ENCODE data around the gene CTNNA3. TPM values are rescaled to one million over a fixed set of nuclear protein-coding genes. Genes with fewer than 3 reads are reported as not detected.

CTNNA3 gene
- total and polyA plus RNA-seq, 2 donors, result 2.0 to 26.1 TPM

GRCh38 chr10:66242885-66243284 is 1453.1 kb downstream of the CTNNA3 start:
- no peak for DNase-seq (ENCODE audit: extremely low spot score)
- 88% methylated on average over 1 of the region's 1 CpG for WGBS
- Histone ChIP-seq H3K27ac (ENCODE audit: low read depth) (no peak overlapping the region), H3K36me3 (ENCODE audit: insufficient read depth) (no peaks in the 10 kb centered on the region), H3K4me1 (ENCODE audit: insufficient read depth) (no peaks in the 10 kb centered on the region), H3K4me3 (ENCODE audit: low read depth, low read length) (no peak overlapping the region)

DNA sequence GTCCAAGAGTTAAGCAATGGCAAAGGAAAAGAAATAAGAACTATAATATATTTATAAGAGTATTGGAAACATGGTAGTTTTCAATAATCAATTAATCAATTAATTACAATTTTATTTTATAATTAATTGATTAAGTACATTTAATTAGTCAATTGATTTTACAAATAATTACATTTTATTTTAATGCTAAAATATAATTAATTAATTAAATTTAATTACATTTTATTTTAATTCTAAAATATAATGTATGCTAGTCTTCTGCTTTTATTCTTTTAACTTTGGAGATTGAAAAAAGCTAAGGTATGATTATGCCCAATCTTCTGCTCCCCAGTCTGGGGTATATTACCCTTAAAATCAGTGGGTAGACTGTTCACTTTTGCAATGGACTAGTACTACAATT is 1456.9 kb downstream of the CTNNA3 start:
- Histone ChIP-seq H3K36me3 (ENCODE audit: insufficient read depth) (no peaks in the 10 kb centered on the region), H3K4me1 (ENCODE audit: insufficient read depth) (no peaks in the 10 kb centered on the region), H3K4me3 (ENCODE audit: low read depth, low read length) (no peak overlapping the region), H3K27ac (ENCODE audit: low read depth) (no peak overlapping the region)
- no peak for DNase-seq (ENCODE audit: extremely low spot score)

DNA sequence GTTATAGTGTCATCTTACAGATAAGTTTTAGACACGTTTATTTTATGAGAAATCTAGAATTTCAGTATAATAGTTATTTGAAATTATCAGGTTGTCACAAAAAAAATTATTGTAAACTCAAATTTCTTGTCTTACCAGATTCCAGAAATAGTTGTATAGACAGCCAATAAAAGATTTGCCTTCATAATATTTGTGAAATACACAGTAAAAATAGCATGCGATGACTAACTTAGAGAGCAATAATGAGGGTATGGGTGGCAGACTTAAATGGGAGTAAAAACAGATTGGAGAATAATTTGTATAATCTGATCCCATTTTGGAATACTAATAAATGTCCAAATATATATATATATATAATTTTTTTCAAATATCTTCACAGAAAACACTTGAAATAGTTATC is 1457.7 kb downstream of the CTNNA3 start:
- Histone ChIP-seq H3K27ac (ENCODE audit: low read depth) (no peak overlapping the region), H3K4me3 (ENCODE audit: low read depth, low read length) (no peak overlapping the region), H3K36me3 (ENCODE audit: insufficient read depth) (no peaks in the 10 kb centered on the region), H3K4me1 (ENCODE audit: insufficient read depth) (no peaks in the 10 kb centered on the region)
- WGBS, result 78% methylated on average over 2 of the region's 2 CpGs
- DNase-seq (ENCODE audit: extremely low spot score), result no peak

DNA sequence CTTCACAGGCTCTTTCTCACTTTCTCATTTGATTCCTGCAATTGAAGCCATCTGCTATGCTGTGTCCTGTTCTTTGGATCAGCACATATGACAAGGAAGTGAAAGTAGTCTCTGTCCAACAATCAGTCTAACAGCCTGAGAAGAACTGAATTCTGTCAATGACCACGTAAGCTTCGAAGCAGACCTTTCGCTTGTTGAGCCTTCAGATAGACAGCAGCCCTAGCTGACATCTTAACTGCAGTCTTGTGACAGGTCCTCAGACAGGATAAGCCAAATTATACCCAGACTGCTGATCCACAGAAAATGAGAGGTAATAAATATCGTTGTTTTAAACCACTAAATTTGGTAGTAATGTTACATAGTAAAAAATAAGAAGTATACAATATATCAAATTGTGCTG is 1461.1 kb downstream of the CTNNA3 start:
- H3K27ac ChIP-seq (ENCODE audit: low read depth), result no peak overlapping the region
- H3K4me3 ChIP-seq (ENCODE audit: low read depth, low read length), result no peak overlapping the region
- H3K4me1 ChIP-seq (ENCODE audit: insufficient read depth), result no peaks in the 10 kb centered on the region
- no peak for DNase-seq (ENCODE audit: extremely low spot score)
- WGBS, result 68% methylated on average over 4 of the region's 4 CpGs
- no peaks in the 10 kb centered on the region for H3K36me3 ChIP-seq (ENCODE audit: insufficient read depth)

DNA sequence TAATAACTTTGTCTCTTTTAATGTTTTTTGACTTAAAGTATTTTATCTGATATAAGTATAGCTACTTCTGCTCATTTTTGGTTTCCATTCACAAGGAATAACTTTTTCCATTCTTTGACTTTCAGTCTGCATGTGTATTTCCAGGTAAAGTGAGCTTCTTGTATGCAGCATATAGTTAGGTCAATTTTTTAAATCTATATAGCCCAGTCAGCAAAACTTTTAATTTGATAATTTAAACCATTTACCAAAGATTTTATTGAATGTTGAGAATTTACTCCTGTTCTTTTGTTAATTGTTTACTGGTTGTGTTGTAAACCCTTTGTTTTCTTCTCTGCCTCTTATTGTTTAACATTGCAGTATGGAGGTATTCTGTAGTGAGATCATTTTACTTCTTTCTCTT is 1467.1 kb downstream of the CTNNA3 start:
- H3K27ac ChIP-seq (ENCODE audit: low read depth), result no peak overlapping the region
- H3K36me3 ChIP-seq (ENCODE audit: insufficient read depth), result no peaks in the 10 kb centered on the region
- H3K4me3 ChIP-seq (ENCODE audit: low read depth, low read length), result no peak overlapping the region
- DNase-seq (ENCODE audit: extremely low spot score), result no peak
- H3K4me1 ChIP-seq (ENCODE audit: insufficient read depth), result no peaks in the 10 kb centered on the region

DNA sequence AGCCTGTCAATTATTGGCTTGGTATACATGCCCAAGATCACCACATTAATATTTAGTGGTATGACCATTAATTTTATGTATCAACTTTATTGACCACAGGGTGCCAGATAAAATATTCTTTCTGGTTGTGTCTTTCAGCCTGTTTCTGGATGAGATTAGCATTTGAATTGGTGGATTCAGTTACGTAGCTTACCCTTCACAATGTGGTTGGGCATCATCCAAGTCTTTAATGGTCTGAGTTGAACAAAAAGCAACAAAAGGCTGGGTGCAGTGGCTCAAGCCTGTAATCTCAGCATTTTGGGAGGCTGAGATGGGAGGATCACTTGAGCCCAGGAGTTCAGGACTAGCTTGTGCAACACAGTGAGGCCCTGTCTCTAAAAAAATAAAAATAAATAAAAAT is 1472.3 kb downstream of the CTNNA3 start:
- Histone ChIP-seq H3K4me1 (ENCODE audit: insufficient read depth) (no peaks in the 10 kb centered on the region), H3K36me3 (ENCODE audit: insufficient read depth) (no peaks in the 10 kb centered on the region), H3K27ac (ENCODE audit: low read depth) (no peak overlapping the region), H3K4me3 (ENCODE audit: low read depth, low read length) (no peak overlapping the region)
- WGBS, result 76% methylated on average over 1 of the region's 1 CpG
- no peak for DNase-seq (ENCODE audit: extremely low spot score)

DNA sequence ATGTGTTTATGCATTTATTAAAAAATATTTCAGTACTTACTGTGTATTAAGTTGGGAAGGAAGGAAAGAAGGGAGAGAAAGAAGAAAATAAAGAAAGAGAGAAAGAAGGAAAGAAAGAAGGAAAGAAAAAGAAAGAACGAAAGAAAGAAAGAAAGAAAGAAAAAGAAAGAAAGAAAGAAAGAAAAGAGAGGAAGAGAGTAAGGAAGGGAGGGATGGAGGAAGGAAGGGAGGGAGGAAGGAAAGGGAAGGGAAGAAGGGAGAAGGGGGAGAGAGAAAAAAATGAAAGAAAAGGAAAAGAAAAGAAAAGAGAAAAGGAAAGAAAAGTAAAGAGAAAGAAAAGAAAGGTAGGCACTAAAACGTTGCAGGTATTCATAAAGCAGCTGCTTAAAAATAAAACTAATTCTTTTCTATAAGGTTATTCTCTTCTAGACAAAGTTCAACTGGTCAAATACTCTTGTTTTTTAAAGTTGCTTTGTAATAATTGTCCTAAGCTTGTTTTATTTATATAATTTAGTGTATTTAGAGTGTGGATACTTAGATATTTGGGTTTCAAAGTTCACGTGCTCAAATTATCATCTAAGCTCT is 1473.4 kb downstream of the CTNNA3 start:
- Histone ChIP-seq H3K4me1 (ENCODE audit: insufficient read depth) (no peaks in the 10 kb centered on the region), H3K4me3 (ENCODE audit: low read depth, low read length) (no peak overlapping the region), H3K36me3 (ENCODE audit: insufficient read depth) (no peaks in the 10 kb centered on the region), H3K27ac (ENCODE audit: low read depth) (no peak overlapping the region)
- 77% methylated on average over 3 of the region's 3 CpGs for WGBS
- DNase-seq (ENCODE audit: extremely low spot score), result no peak

DNA sequence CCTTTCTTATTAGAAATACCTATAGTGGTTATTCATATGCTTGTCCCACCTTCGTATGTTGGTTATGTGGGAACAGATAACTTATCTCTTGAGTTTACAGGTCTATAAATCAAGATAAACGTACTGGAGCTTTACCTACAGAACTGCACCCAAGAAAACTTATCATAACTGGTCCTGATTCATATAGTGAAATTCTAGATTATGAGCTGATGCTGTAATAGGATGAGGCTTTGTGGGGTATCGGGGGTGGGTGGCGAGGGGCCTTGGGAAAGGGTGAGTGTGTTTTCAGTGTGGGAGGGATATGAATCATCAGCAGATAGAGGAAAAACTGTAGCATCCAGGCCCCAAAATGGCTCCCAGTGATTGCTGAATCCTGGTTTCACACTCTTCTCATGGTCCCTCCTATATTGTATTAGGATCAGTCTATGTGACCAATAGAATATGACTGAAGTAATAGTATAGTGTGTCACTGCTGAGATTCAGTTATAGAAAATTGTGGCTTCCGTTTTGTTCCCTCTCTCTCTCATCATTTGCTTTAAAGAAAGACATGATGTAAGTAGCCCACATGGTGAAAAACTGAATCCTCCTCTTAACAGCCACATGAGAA is 1476.9 kb downstream of the CTNNA3 start:
- H3K4me1 ChIP-seq (ENCODE audit: insufficient read depth), result no peaks in the 10 kb centered on the region
- no peaks in the 10 kb centered on the region for H3K36me3 ChIP-seq (ENCODE audit: insufficient read depth)
- H3K4me3 ChIP-seq (ENCODE audit: low read depth, low read length), result no peak overlapping the region
- H3K27ac ChIP-seq (ENCODE audit: low read depth), result no peak overlapping the region
- DNase-seq (ENCODE audit: extremely low spot score), result no peak
- 65% methylated on average over 5 of the region's 5 CpGs for WGBS

DNA sequence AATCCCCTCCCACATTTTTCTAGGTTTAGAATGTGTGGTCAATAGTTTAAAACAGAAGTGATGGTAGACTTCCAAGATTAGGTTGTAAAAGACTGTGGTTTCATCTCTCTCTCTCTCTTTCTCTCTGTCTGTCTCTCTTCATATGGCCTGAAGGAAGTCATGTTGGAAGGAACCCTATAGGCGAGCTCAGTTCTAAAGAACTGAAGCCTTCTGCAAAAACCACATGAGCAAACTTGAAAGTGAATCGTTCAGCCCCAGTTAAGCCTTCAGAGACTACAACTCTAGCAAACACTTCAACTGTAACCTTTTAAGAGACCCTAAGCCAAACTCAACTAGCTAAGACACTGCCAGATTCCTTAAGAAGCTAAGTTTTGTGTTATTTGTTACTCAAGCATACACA is 1477.7 kb downstream of the CTNNA3 start:
- DNase-seq (ENCODE audit: extremely low spot score), result no peak
- Histone ChIP-seq H3K36me3 (ENCODE audit: insufficient read depth) (no peaks in the 10 kb centered on the region), H3K4me1 (ENCODE audit: insufficient read depth) (no peaks in the 10 kb centered on the region), H3K4me3 (ENCODE audit: low read depth, low read length) (no peak overlapping the region), H3K27ac (ENCODE audit: low read depth) (no peak overlapping the region)
- WGBS, result 87% methylated on average over 2 of the region's 2 CpGs

DNA sequence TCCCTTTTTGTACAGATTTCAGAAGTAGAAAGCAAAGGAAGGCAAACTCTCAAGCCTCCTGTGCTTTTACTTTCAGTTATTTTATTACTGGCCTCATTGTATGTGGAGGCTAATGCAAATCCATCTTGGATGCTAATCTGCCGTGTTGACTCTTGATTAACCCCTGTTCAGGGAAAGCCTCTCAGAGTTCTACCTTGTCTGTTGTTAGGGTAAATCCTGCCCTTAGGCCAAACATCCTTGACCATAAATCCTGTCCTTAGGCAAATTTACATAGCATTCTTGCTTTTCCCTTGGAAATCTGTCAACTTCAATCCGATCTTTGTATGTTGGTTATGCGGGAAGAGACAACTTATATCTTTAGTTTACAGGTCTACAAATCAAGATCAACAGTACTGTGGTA is 1480.1 kb downstream of the CTNNA3 start:
- no peaks in the 10 kb centered on the region for H3K36me3 ChIP-seq (ENCODE audit: insufficient read depth)
- H3K4me3 ChIP-seq (ENCODE audit: low read depth, low read length), result no peak overlapping the region
- H3K4me1 ChIP-seq (ENCODE audit: insufficient read depth), result no peaks in the 10 kb centered on the region
- H3K27ac ChIP-seq (ENCODE audit: low read depth), result no peak overlapping the region
- no peak for DNase-seq (ENCODE audit: extremely low spot score)
- 82% methylated on average over 3 of the region's 3 CpGs for WGBS

DNA sequence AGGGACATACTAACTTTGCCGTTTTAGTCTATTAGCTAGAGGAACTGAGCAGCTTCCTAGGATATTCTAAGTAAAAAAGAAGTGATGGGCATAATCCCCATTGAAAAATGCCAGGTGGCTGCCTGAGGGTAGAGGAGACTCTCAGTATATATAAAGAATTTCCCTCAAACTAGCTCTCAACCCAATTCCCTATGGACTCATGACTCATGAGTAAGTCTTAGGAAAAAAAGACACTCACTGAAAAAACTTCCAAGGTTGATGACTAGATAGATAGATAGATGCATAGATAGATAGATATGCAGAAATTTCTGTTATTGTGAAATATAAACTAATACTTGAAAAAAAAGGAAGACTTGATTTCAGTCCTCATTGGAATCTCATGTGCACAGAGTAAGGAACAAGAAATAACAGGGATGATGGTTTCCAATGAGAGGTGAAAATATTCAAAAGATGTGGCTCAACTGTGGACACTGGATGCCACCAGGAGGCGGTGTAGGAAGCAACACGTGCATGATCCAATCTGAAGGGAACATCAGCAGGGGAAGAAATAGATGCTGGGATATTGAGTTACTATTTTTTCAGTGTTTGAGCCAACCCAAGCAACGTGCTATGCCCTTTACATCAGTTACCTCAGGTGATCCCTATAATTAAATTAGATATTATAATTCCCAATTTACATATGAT is 1481.1 kb downstream of the CTNNA3 start:
- no peak overlapping the region for H3K4me3 ChIP-seq (ENCODE audit: low read depth, low read length)
- no peaks in the 10 kb centered on the region for H3K4me1 ChIP-seq (ENCODE audit: insufficient read depth)
- no peak overlapping the region for H3K27ac ChIP-seq (ENCODE audit: low read depth)
- 69% methylated on average over 4 of the region's 4 CpGs for WGBS
- H3K36me3 ChIP-seq (ENCODE audit: insufficient read depth), result no peaks in the 10 kb centered on the region
- DNase-seq (ENCODE audit: extremely low spot score), result no peak

GRCh38 chr10:66209025-66209424 is 1487.0 kb downstream of the CTNNA3 start:
- H3K4me1 ChIP-seq (ENCODE audit: insufficient read depth), result no peaks in the 10 kb centered on the region
- H3K36me3 ChIP-seq (ENCODE audit: insufficient read depth), result no peaks in the 10 kb centered on the region
- DNase-seq (ENCODE audit: extremely low spot score), result no peak
- no peak overlapping the region for H3K4me3 ChIP-seq (ENCODE audit: low read depth, low read length)
- H3K27ac ChIP-seq (ENCODE audit: low read depth), result no peak overlapping the region

DNA sequence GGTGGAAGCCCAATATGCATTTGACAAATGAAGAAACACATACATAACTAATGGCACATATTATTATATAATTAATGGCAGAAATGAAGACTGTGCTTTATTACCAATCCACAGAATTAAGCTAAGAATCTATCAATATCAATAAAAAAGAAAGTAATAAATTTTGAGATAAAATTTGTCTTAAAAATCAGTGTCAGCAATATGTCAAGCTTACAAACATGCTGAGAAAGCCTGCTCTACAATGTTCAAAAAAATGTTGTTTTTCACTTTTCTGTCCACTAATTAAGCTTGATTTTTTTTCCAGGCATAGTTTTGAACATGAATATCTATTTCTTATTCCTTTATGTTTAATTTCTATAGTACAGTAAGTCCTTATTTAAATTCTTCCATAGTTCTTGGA is 1491.2 kb downstream of the CTNNA3 start:
- Histone ChIP-seq H3K4me1 (ENCODE audit: insufficient read depth) (no peaks in the 10 kb centered on the region), H3K27ac (ENCODE audit: low read depth) (no peak overlapping the region), H3K36me3 (ENCODE audit: insufficient read depth) (no peaks in the 10 kb centered on the region), H3K4me3 (ENCODE audit: low read depth, low read length) (no peak overlapping the region)
- DNase-seq (ENCODE audit: extremely low spot score), result no peak

- 92% methylated on average over 3 of the region's 3 CpGs for WGBS
- DNase-seq (ENCODE audit: extremely low spot score), result no peak
- H3K36me3 ChIP-seq (ENCODE audit: insufficient read depth), result no peaks in the 10 kb centered on the region
- no peak overlapping the region for H3K27ac ChIP-seq (ENCODE audit: low read depth)
- no peak overlapping the region for H3K4me3 ChIP-seq (ENCODE audit: low read depth, low read length)
- no peaks in the 10 kb centered on the region for H3K4me1 ChIP-seq (ENCODE audit: insufficient read depth)
Observed at GRCh38 chr10:66202101-66202500, 1493.9 kb downstream of the CTNNA3 start.

Measured in urinary bladder (tissue), 4 donors.